ENCODE measurements around the gene DUSP3.

DUSP3 gene

DNA sequence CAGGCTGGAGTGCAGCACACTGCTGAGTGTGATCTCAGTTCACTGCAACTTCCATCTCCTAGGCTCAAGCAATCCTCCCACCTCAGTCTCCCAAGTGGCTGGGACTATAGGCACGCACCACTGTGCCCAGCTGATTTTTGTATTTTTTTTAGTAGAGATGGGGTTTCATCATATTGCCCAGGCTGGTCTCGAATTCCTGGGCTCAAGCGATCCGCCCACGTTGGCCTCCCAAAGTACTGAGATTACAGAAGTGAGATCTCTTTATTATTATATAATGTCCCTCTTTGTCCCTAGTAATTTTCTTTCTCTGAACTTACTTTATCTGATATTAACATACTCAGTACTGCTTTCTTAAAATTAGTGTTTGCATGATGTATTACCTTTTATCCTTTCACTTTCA lies 9.8 kb upstream of the DUSP3 start:
- no peak for FAIRE-seq
- no peak for DNase-seq (ENCODE audit: insufficient read length, low spot score)

DNA sequence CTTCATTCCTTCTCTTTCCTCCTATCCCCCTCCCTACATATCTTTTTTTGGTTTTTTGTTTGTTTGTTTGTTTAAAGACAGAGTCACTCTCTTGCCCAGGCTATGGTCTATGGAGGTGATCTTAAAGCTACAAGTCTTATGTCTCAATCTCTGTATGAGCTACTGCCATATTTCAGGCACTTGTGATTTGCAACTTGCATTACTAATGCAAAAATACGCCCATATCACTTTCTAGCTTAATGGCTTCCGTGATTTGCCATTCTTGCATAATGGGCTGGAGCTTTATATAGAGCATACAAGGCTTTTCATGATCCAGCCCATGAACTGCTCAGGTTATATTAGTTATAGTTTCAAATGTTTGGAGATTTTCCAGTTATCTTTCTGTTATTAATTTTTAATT lies 9.0 kb upstream of the DUSP3 start:
- TF ChIP-seq POLR2A (IDR thresholded peaks at IDR 0.05; ENCODE audit: low read depth, low read length) = no peak
- DNase-seq (ENCODE audit: insufficient read length, low spot score) = no peak

More for the DNA sequence above, 9.8 kb upstream of the DUSP3 start:
- no peak for TF ChIP-seq POLR2A (IDR thresholded peaks at IDR 0.05; ENCODE audit: low read depth, low read length)

DNA sequence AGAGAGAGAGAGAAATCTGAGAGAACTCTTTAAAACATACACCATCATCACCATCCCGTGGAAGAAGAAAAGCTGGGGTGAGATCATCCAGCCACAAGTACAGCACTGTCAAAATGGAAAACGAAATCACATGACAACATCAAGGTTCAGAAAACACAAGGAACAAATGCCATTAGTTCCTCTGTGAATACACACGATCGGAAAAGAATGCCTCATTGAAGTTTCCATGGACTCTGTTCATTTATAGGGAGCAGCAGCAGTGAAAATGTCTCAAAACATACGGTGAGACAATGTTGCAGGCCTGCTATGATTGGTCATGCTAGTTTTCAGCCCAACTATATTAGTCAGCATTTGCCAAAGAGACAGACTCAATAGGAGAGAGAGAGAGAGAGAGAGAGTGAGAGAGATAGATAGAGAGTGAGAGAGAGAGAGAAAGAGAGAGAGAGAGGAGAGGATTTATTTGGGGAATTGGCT lies 5.9 kb upstream of the DUSP3 start:
- DNase-seq (ENCODE audit: insufficient read length, low spot score) (no peak), FAIRE-seq (no peak)
- no peak for TF ChIP-seq POLR2A (IDR thresholded peaks at IDR 0.05; ENCODE audit: low read depth, low read length)

More for the DNA sequence above, 9.0 kb upstream of the DUSP3 start:
- FAIRE-seq = no peak

DNA sequence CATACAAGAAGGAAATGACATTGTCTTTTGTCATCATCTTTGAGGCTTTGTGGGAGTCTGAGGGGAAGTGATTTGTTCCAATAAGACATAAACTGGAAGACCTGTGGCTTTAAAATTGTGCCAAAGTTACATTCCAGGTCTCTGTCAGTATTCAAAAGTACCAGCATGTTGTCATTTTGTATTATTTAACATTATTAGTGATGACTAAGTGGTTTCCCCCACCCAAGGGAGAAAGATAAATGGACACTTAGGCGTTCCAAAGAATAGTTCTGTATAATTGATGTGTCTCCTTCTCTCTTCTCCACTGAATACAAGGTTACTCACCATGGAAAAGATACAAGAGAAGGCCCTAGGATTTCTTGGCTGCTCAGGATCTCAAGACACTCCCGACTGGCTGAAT lies 5.3 kb upstream of the DUSP3 start:
- DNase-seq (ENCODE audit: insufficient read length, low spot score) (no peak), FAIRE-seq (no peak)
- TF ChIP-seq POLR2A (IDR thresholded peaks at IDR 0.05; ENCODE audit: low read depth, low read length) = no peak

DNA sequence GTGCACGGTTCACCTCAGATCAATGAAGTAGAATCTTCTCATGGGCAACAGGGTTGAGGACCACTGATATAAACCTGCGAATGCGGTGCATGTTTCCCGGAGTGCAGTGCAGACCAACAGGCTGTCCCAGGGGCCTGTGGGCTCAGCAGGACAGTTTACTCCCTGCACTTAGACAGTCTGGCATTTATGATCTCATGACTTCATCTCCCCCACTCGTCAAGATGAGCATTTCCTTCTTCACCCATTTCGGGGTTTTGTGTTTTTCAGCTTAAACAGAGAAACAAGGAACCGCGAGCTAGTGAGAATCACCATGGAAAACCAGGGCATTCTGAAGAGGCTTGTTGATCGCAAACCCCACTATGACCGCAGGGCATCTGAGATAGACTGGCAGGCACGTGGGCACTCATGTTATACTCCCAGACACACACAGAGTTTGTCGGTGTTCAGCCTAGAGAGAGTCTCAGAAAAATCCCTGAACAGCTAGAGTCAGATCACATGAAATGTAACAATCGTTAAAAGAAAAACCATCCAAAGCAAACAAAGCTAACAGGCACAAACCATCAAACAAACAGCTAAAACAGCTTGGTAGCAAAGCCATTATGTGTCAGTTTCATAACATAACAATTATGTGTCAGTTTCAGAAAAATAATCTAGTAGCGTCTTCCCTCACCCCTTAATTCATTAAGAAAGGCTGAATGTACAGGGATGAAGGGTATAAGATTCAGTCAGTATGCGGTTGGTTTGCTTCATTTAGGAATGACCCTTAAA lies 4.3 kb upstream of the DUSP3 start:
- TF ChIP-seq POLR2A (IDR thresholded peaks at IDR 0.05; ENCODE audit: low read depth, low read length) = no peak
- FAIRE-seq = no peak

DNA sequence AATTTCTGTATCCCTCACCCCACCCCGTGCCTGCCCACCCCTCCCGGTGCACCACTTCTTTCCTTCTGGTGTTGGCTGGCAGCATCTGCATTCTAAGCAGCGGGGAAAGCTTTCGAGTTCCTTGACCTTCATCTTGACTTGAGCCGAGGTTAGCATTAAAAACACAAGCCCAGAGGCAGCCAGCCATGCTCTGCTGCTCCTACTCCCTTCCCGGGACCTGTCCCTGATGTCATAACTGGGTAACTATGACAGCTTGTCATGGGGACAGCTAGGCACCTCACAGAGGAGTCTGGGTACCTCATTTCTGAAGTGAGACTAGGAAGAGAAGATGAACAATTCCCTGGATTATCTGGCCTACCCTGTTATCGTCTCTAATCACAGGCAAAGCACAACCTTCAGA lies 1.4 kb upstream of the DUSP3 start, which contains the start of gene CFAP97D1:
CFAP97D1 (plus strand) TSS at position 301 of the 400 bp plus-strand sequence; CDS start at position 329, 28 bp downstream.
- FAIRE-seq = no peak
- TF ChIP-seq POLR2A (IDR thresholded peaks at IDR 0.05; ENCODE audit: low read depth, low read length) = no peak
- no peak for DNase-seq (ENCODE audit: insufficient read length, low spot score)

More for the DNA sequence above, 4.3 kb upstream of the DUSP3 start:
- DNase-seq (ENCODE audit: insufficient read length, low spot score) = no peak

DNA sequence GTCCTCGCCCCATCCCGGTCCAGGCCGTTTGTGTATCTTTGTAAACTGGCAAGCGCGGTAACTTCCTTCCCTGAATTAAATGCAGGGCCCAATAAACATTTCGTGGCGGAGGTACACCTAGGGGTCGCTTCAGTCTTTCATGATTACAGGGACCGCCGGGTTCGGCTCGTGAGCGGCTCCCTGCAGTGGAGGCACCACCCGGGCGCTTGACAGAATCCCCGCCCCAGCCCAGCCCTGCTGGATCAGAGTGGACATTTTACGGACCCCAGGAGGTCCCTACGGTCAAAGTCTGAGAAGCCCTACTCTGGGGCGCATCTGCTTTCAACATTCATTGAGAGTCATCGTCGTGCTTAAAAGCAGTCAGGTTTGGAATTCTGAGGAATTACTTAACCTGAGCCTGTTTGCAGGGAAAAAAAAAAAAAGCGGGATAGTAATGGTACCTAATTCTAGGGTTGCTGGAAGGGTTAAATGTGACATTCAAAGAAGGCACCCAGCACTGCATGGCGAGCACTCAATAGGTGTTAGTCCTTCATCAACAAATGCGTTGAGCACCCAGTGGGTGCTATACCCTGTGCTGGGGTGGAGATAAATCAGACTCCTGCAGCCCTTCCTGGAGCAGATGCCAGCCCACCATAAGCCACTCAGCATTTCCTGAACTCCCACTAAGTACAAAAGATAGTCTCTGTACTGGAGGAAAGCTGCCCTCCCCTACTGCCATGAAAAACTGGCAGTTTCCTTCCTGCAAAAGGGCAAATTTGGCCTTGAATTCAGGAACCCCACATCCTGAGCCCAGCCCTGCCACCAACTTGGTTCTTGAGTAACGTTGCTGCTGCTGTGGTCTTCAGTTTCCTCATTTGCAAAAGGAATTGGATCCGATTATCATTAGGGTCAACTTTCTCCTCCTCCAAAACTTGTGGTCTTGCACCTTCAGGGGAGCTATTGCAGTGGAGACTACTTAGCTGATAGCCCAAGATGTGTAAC lies 658 bp upstream of the DUSP3 start:
- no peak for DNase-seq (ENCODE audit: insufficient read length, low spot score)
- no peak for FAIRE-seq
- no peak for TF ChIP-seq POLR2A (IDR thresholded peaks at IDR 0.05; ENCODE audit: low read depth, low read length)

DNA sequence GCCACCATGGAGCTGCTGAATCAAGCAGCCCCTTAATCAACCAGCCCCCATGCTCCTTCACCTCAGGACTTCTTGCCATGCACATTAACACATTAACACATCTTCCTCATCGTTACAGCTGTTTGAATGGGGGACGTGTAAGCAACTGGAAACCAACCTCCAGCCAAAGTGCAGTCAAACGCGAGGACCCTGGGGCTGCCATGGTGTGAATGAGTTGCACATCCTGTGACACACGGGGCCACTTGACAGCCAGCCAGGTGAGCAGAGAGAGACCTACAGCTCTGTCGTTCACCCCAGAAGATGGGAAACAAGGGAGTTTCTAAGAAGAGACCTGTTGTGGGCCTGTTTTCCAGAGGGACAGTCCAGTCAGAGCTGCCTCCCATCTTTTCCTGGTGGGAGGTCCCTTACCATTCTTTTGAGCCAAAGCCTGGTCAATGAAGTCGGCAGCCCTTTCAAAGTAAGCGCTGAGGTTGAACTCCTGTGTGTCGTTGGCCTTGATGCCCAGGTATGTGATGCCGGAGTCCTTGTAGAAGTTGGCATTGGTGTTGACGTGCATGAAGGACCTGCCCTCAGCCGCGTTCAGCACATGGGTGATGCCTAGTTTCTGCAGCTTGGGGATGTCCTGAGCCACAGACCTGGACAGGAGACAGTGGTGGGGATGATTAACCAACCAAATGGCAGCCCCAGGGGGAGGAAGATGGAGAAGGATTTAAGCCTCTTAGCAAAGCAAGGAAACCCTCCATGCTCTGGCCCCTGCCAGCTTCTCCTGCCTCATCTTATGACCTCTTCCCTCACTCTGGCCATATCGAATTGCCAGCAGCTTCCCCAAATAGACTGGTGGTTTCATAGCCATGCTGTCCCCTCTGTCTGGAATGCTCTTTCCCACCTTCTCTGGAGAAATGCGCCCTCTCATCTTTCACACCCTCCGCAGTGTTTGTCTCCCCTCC lies 4.2 kb downstream of the DUSP3 start:
- no peak for FAIRE-seq
- no peak for TF ChIP-seq POLR2A (IDR thresholded peaks at IDR 0.05; ENCODE audit: low read depth, low read length)
- DNase-seq (ENCODE audit: insufficient read length, low spot score) = no peak

DNA sequence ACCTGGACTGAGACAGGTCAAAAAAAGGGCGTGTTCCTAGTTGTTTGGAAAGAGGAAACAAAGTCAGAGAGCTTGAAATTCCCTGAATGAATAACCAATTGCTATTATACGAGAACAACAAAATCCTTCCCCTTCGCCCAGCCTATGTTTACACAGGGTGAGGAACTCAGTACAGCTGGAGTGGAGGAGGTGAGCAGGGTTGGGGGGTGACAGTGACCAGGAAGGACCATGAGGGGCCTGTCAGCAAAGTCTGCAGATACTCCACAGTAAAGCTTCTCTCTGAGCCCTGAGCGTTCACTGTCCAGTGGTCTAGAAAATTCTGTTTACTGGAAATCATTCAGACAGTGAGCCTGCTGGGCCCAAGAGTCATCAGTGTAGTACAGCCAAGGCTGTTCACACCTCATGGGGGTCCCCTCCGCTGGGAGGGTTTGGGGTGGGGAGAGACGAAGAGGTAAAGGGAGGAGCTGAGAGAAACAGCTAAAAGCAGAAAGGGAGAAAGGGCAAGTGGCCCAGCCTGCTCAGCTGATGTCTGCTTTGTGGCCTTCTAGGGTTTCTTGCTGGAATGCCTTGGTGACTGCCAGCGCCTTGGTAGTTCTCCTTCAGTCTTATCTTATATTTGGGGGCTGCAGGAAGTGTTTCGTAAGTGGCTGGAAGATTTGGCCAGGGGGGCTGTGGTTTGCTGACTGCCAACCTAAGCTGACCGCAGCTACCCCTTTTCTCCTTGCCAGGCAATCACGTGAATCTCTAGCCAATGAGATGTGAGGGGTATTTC lies 5.7 kb downstream of the DUSP3 start:
- DNase-seq (ENCODE audit: insufficient read length, low spot score) = no peak
- no peak for TF ChIP-seq POLR2A (IDR thresholded peaks at IDR 0.05; ENCODE audit: low read depth, low read length)
- FAIRE-seq = no peak

- no peak for TF ChIP-seq POLR2A (IDR thresholded peaks at IDR 0.05; ENCODE audit: low read depth, low read length)
- DNase-seq (ENCODE audit: insufficient read length, low spot score) = no peak
Observed at GRCh38 chr17:43771463-43771862, 7.3 kb downstream of the DUSP3 start.

DNA sequence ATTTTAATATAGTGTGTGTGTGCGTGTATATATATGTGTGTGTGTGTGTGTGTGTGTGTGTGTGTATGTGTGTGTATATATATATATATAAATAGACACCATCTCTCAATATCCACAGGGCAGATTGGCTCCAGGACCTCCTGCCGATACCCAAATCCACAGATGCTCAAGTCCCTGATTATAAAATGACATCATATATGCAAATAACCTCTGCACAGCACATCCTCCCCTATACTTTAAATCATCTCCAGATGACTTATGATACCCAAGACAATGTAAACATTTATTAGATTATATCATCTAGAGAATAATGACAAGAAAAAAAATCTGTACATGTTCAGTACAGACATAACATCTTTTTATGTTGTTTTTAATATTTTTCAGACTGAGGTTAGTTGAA lies 7.8 kb downstream of the DUSP3 start:
- TF ChIP-seq POLR2A (IDR thresholded peaks at IDR 0.05; ENCODE audit: low read depth, low read length) = no peak
- FAIRE-seq = no peak
- DNase-seq (ENCODE audit: insufficient read length, low spot score) = no peak

More at GRCh38 chr17:43771463-43771862, 7.3 kb downstream of the DUSP3 start:
- FAIRE-seq = no peak

DNA sequence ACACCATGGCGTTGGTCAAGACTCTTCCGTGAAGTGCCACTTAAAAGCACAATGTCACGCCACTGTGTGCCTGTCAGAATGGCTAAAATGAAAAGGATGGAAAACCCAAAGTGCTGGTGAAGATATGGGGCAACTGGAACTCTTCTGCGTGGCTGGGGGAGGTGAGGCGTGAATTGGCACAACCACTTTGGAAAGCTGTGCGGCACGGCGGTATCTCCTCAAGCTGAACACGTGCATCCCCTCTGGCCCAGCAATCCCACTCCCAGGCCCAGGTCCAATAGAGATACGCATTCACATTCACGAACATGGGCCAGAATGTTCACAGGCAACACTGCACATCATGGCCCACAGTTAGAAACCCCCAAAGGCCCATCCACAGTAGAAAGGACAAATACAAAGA lies 8.9 kb downstream of the DUSP3 start:
- no peak for TF ChIP-seq POLR2A (IDR thresholded peaks at IDR 0.05; ENCODE audit: low read depth, low read length)
- DNase-seq (ENCODE audit: insufficient read length, low spot score) = no peak

More for the DNA sequence above, 8.9 kb downstream of the DUSP3 start:
- no peak for FAIRE-seq
